H1 (cell line): Measurements from ENCODE around the gene RANBP17. TPM values are rescaled to one million over a fixed set of nuclear protein-coding genes. Genes with fewer than 3 reads are reported as not detected.

ENCODE experiments used
- JUND ChIP-seq: IDR thresholded peaks from 2 replicates; pipeline ENCODE4 v1.6.1; 2011; ENCODE audit warnings: mild to moderate bottlenecking, improper control_type of control experiment, low read length
- YY1 ChIP-seq: IDR thresholded peaks from 2 replicates; pipeline ENCODE4 v1.6.1; 2011; ENCODE audit warnings: low read depth, mild to moderate bottlenecking, low read length
- polyA plus RNA-seq, 7 experiments: library from polyadenylated mRNA; depleted of rRNA in 3 of 7; stranded (reverse) in 5 of 7; unstranded in 2 of 7; fragments of >200 nt in 5 of 7; fragments of 200-250 nt in 2 of 7; gene quantifications; 1 replicate in 5 of 7; 2 replicates in 1 of 7; 4 replicates in 1 of 7; pipeline versions ENCODE4 v1.2.1 to v1.2.3, GENCODE V29; 2011 to 2013; ENCODE audit warnings: missing spikeins in 2 of 7, mixed read lengths in 2 of 7
- total RNA-seq: library from RNA; stranded (reverse); fragmentation: NEBNext Ultra II Directional; extraction: Animal tissue kit (Norgen Biotek cat#: 25700); gene quantifications from 2 replicates; pipeline ENCODE4 v1.2.1, GENCODE V29; 2021

RANBP17 gene
- total and polyA plus RNA-seq, 2 of the 8 experiments (the other 6 are each of a cell fraction or from before 2014, with no cell fraction given) = 8.6 to 21.3 TPM

- TF ChIP-seq JUND = no peak
- peak; percentile 32; the same call in 1 of the 2 replicates for TF ChIP-seq YY1
Observed at GRCh38 chr5:171272996-171273970, 411.5 kb downstream of the RANBP17 start (continued).
